ENCODE data around the gene LDLRAD2.

- TF ChIP-seq, protein P1, sequence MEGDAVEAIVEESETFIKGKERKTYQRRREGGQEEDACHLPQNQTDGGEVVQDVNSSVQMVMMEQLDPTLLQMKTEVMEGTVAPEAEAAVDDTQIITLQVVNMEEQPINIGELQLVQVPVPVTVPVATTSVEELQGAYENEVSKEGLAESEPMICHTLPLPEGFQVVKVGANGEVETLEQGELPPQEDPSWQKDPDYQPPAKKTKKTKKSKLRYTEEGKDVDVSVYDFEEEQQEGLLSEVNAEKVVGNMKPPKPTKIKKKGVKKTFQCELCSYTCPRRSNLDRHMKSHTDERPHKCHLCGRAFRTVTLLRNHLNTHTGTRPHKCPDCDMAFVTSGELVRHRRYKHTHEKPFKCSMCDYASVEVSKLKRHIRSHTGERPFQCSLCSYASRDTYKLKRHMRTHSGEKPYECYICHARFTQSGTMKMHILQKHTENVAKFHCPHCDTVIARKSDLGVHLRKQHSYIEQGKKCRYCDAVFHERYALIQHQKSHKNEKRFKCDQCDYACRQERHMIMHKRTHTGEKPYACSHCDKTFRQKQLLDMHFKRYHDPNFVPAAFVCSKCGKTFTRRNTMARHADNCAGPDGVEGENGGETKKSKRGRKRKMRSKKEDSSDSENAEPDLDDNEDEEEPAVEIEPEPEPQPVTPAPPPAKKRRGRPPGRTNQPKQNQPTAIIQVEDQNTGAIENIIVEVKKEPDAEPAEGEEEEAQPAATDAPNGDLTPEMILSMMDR (IDR thresholded peaks at IDR 0.05), result no peak
- no peak for TF ChIP-seq POLR2A (IDR thresholded peaks at IDR 0.05)
These were observed 13.3 kb downstream of the LDLRAD2 start for GRCh38 chr1:21825393-21825792.

Data from testis (tissue), 2 donors.